ENCODE results near the gene FBF1.

The FBF1 gene

GRCh38 chr17:75940727-75941441 lies at the start of gene FBF1:
TSS of gene FBF1 (minus strand) at chr17:75941042. CDS start at chr17:75938149, 2,893 bp downstream.
- DNase-seq (ENCODE audit: extremely low read depth, low read depth): peak; percentile 82
- TF ChIP-seq CTCF (IDR thresholded peaks at IDR 0.05; ENCODE audit: low read depth, low read length): no peak; the same call in 1 of the 2 replicates

GRCh38 chr17:75987041-75987440 lies 46.2 kb upstream of the FBF1 start:
- no peak for DNase-seq (ENCODE audit: extremely low read depth, low read depth)
- no peak for TF ChIP-seq CTCF (IDR thresholded peaks at IDR 0.05; ENCODE audit: low read depth, low read length)

- TF ChIP-seq CTCF (IDR thresholded peaks at IDR 0.05; ENCODE audit: low read depth, low read length): no peak
- DNase-seq (ENCODE audit: extremely low read depth, low read depth): no peak
Measured at GRCh38 chr17:75985986-75986385, 45.1 kb upstream of the FBF1 start.

- TF ChIP-seq CTCF (IDR thresholded peaks at IDR 0.05; ENCODE audit: low read depth, low read length): no peak
- DNase-seq (ENCODE audit: extremely low read depth, low read depth): no peak
Measured at GRCh38 chr17:75983501-75984181, 42.8 kb upstream of the FBF1 start.

GRCh38 chr17:75981019-75981615 lies 40.3 kb upstream of the FBF1 start:
- no peak for DNase-seq (ENCODE audit: extremely low read depth, low read depth)
- TF ChIP-seq CTCF (IDR thresholded peaks at IDR 0.05; ENCODE audit: low read depth, low read length): no peak

- no peak for DNase-seq (ENCODE audit: extremely low read depth, low read depth)
- TF ChIP-seq CTCF (IDR thresholded peaks at IDR 0.05; ENCODE audit: low read depth, low read length): no peak
Measured at GRCh38 chr17:75980188-75981018, 39.6 kb upstream of the FBF1 start.

Data from AG09319 (cell line).